22Rv1 (cell line): ENCODE results near the gene CFAP73.
"Not testable (repeated sequence)": the region's sequence is repeated elsewhere in the genome, so short reads cannot be mapped to it uniquely, and the experiment has no call there.

Experiments
- CTCF ChIP-seq: fragments of 450-650 bp; IDR thresholded peaks from 2 replicates; pipeline ENCODE4 v1.5.1; 2017; ENCODE audit warnings: mild to moderate bottlenecking
- ZFX ChIP-seq: fragments of 450-650 bp; IDR thresholded peaks from 2 replicates; pipeline ENCODE4 v1.6.1; 2017; ENCODE audit warnings: antibody characterized with exemption, borderline replicate concordance

DNA sequence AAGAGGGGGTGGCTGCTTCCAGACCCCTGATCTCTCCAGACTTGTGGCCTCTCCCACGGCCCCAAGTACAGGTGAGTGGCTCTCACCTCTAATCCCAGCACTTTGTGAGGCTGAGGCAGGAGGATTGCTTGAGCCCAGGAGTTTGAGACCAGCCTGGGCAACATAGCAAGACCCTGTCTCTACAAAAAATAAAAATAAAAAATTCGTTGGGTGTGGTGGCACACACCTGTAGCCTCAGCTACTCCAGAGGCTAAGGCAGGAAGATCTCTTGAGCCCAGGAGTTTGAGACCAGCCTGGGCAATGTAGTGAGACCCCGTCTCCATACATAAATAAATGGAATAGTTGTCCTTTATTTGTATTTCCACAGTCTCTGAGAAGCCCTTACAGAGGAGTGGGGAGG, 7.8 kb upstream of the CFAP73 start:
- not testable (repeated sequence) for TF ChIP-seq CTCF, ZFX
